Prostate gland (tissue), 2 donors: ENCODE results near the gene ABHD5.

Source experiments
- POLR2A ChIP-seq: fragments of 450-650 bp; IDR thresholded peaks from one replicate; pipeline ENCODE4 v1.6.1; 2016; ENCODE audit warnings: antibody characterized with exemption, mild to moderate bottlenecking
- TF ChIP-seq, protein P1 (sequence below), 4 experiments: fragments of 200-600 bp in 2 of 4; fragments of 450-650 bp in 2 of 4; sonication (generic) in 2 of 4; IDR thresholded peaks; 1 replicate in 3 of 4; 2 replicates in 1 of 4; pipeline ENCODE4 v1.5.1; 2016 to 2019; ENCODE audit warnings: antibody characterized with exemption in 4 of 4, mild to moderate bottlenecking in 2 of 4, moderate library complexity in 2 of 4

DNA sequence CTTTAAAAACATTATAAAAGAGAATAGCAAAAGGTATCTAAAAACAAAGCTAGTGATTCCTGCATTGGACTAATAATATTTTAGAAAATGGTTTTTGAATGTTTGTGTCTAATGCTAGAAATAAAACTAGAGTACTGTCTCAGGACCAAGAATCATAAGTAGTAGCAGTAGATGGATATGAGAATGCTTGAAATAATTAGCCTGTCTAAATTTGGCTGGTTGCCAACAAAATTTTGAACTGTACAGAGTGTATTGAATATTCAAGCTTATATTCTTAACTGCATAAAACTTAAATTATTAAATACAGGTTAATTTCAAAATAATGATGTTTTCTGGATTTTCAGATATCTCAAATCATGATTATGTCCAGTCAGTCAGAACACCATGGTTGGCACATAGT is 14.0 kb downstream of the ABHD5 start:
- TF ChIP-seq, protein P1, sequence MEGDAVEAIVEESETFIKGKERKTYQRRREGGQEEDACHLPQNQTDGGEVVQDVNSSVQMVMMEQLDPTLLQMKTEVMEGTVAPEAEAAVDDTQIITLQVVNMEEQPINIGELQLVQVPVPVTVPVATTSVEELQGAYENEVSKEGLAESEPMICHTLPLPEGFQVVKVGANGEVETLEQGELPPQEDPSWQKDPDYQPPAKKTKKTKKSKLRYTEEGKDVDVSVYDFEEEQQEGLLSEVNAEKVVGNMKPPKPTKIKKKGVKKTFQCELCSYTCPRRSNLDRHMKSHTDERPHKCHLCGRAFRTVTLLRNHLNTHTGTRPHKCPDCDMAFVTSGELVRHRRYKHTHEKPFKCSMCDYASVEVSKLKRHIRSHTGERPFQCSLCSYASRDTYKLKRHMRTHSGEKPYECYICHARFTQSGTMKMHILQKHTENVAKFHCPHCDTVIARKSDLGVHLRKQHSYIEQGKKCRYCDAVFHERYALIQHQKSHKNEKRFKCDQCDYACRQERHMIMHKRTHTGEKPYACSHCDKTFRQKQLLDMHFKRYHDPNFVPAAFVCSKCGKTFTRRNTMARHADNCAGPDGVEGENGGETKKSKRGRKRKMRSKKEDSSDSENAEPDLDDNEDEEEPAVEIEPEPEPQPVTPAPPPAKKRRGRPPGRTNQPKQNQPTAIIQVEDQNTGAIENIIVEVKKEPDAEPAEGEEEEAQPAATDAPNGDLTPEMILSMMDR (IDR thresholded peaks at IDR 0.05) = no peak
- TF ChIP-seq POLR2A = no peak
